C4-2B (cell line): ENCODE data around the gene TLR10.

ENCODE experiments used
- ZFX ChIP-seq: fragments of 450-650 bp; IDR thresholded peaks from 2 replicates; pipeline ENCODE4 v1.6.1; 2017
- TF ChIP-seq, protein P1 (sequence below): fragments of 450-650 bp; conservative IDR thresholded peaks from 2 replicates; pipeline ENCODE4 v1.5.1; 2017; ENCODE audit warnings: mild to moderate bottlenecking

GRCh38 chr4:38779790-38780189 is 3.0 kb downstream of the TLR10 start:
- TF ChIP-seq, protein P1, sequence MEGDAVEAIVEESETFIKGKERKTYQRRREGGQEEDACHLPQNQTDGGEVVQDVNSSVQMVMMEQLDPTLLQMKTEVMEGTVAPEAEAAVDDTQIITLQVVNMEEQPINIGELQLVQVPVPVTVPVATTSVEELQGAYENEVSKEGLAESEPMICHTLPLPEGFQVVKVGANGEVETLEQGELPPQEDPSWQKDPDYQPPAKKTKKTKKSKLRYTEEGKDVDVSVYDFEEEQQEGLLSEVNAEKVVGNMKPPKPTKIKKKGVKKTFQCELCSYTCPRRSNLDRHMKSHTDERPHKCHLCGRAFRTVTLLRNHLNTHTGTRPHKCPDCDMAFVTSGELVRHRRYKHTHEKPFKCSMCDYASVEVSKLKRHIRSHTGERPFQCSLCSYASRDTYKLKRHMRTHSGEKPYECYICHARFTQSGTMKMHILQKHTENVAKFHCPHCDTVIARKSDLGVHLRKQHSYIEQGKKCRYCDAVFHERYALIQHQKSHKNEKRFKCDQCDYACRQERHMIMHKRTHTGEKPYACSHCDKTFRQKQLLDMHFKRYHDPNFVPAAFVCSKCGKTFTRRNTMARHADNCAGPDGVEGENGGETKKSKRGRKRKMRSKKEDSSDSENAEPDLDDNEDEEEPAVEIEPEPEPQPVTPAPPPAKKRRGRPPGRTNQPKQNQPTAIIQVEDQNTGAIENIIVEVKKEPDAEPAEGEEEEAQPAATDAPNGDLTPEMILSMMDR: no peak
- TF ChIP-seq ZFX: no peak
